Lung (tissue), 12 donors: ENCODE measurements around the gene PARD3B. TPM values are rescaled to one million over a fixed set of nuclear protein-coding genes. Genes with fewer than 3 reads are reported as not detected.

Source experiments
- ATAC-seq: fragments of 200-7000 bp; cut with Tn5 transposase; one replicate; pipeline ENCODE4 v1.9.1; 2020; ENCODE audit warnings: moderate number of reproducible peaks; ENCODE audit not compliant: insufficient read depth, low FRiP score
- DNase-seq, 3 donors: peaks; one replicate each; pipeline ENCODE4 v3.0.0-alpha.2; 2013 to 2017
- H3K27ac ChIP-seq, 2 donors: one replicate each; pipeline ENCODE4 v1.5.1; 2013; ENCODE audit warnings: mild to moderate bottlenecking in 2 of 2, moderate library complexity in 2 of 2, control low read depth in 1 of 2, inconsistent platforms in 1 of 2, low read depth in 1 of 2, low read length in 1 of 2
- H3K27me3 ChIP-seq, 3 donors: one replicate each; pipeline ENCODE4 v1.5.1; 2013; ENCODE audit warnings: low read length in 2 of 3; ENCODE audit not compliant: control insufficient read depth in 3 of 3, insufficient read depth in 3 of 3
- H3K36me3 ChIP-seq, 4 donors: one replicate each; pipeline ENCODE4 v1.5.1; 2013; ENCODE audit warnings: low read length in 4 of 4, mild to moderate bottlenecking in 1 of 4, moderate library complexity in 1 of 4; ENCODE audit not compliant: control insufficient read depth in 4 of 4, insufficient read depth in 4 of 4
- H3K4me1 ChIP-seq, 5 donors: one replicate each; pipeline ENCODE4 v1.5.1; 2013; ENCODE audit warnings: low read length in 5 of 5, mild to moderate bottlenecking in 2 of 5, moderate library complexity in 1 of 5; ENCODE audit not compliant: control insufficient read depth in 5 of 5, insufficient read depth in 5 of 5
- H3K4me3 ChIP-seq: one replicate; pipeline ENCODE4 v1.5.1; 2013; ENCODE audit warnings: mild to moderate bottlenecking, control low read depth, moderate library complexity
- H3K9ac ChIP-seq, 2 donors: one replicate each; pipeline ENCODE4 v1.5.1; 2013; ENCODE audit warnings: low read length in 2 of 2, control low read depth in 1 of 2; ENCODE audit not compliant: insufficient read depth in 1 of 2
- H3K9me3 ChIP-seq, 4 donors: one replicate each; pipeline ENCODE4 v1.5.1; 2013; ENCODE audit warnings: low read length in 3 of 4, mild to moderate bottlenecking in 1 of 4, moderate library complexity in 1 of 4; ENCODE audit not compliant: control insufficient read depth in 4 of 4, insufficient read depth in 3 of 4
- WGBS, 2 donors: extraction: QIAGEN DNeasy Blood & Tissue Kit; methylation state at CpG; one replicate each; pipeline ENCODE4 v1.1.7; 2013; 5-methylcytosine and 5-hydroxymethylcytosine counted together
- polyA plus RNA-seq, 2 donors: library from polyadenylated mRNA; stranded (reverse); fragments of 200-250 nt; gene quantifications; one replicate each; pipeline ENCODE4 v1.2.1, GENCODE V29; 2013
- total RNA-seq, 2 donors: library from RNA; depleted of rRNA in 1 of 2; stranded (reverse); fragments of >200 nt in 1 of 2; gene quantifications; one replicate each; pipeline ENCODE4 v1.2.1, GENCODE V29; 2014 to 2021
- TF ChIP-seq, protein P1 (sequence below): IDR thresholded peaks from 2 replicates; pipeline ENCODE4 v1.5.1; 2012; ENCODE audit warnings: mild to moderate bottlenecking; ENCODE audit errors: control extremely low read depth, extremely low read depth
- donor health status: control.
- donor health status: control.
- donor health status: Bipolar disorder and iron deficiency.
- donor health status: healthy.
- donor health status: DM: yes; HTN: yes; CAD: no.

PARD3B gene
- total and polyA plus RNA-seq, 4 donors: 2.4 to 38.7 (median 17.1) TPM

DNA sequence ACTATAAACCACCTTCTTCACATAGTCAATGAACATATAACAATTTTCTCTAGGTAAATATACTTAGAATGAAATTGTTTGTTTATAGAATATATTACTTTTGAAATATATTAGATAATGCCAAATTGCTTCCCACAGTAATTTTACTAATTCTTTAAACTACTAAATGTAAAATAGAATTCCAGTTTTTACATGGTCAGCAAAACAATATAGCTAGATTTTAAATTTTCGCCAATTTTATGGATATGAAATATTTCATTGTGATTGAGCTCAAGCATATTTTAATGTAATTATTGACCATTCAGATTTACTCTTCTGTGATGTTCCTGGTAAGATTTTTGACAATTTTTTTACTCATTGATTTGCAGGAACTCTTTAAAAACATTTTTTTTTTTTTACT, 444.6 kb downstream of the PARD3B start:
- Histone ChIP-seq H3K27me3 (no peaks in the 10 kb centered on the region), H3K36me3 (no peaks in the 10 kb centered on the region), H3K4me3 (no peak overlapping the region), H3K4me1 (no peaks in the 10 kb centered on the region), H3K9ac (no peak overlapping the region), H3K9me3 (no peaks in the 10 kb centered on the region), H3K27ac (no peak overlapping the region)
- WGBS, 2 donors: 94 to 99% methylated on average over 1 of the region's 1 CpG
- ATAC-seq: no peak
- TF ChIP-seq, protein P1, sequence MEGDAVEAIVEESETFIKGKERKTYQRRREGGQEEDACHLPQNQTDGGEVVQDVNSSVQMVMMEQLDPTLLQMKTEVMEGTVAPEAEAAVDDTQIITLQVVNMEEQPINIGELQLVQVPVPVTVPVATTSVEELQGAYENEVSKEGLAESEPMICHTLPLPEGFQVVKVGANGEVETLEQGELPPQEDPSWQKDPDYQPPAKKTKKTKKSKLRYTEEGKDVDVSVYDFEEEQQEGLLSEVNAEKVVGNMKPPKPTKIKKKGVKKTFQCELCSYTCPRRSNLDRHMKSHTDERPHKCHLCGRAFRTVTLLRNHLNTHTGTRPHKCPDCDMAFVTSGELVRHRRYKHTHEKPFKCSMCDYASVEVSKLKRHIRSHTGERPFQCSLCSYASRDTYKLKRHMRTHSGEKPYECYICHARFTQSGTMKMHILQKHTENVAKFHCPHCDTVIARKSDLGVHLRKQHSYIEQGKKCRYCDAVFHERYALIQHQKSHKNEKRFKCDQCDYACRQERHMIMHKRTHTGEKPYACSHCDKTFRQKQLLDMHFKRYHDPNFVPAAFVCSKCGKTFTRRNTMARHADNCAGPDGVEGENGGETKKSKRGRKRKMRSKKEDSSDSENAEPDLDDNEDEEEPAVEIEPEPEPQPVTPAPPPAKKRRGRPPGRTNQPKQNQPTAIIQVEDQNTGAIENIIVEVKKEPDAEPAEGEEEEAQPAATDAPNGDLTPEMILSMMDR: no peak
- no peak for DNase-seq

DNA sequence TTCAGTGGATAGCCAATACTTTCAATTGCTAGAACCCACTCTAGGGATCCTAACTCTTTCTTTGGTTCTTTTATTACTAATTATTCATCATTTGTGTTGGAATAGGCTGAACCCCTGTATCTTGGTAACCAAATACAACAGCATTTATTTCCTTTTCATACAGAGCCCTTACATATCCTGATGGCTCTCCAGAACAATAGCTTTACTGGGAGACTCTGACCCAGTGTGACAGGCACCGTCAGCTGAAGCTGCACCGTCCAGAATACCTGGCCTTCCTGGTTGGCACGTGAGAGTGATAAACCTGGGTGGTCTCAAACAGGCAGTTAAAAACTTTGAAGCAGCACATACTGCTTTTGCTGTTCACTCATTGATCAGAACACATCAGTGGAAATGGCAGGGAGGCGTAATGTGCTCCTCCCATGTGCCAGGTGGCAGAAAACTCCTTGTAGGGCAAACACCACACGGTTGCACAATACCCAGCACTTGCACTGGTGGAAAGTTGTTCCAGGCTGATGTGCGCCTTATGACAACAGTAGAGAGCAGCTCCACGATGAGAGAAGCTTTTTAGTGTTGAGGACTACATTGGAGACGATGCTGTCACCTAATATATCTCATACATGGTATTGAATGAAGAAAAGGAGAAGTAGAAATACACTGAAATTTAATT, 456.2 kb downstream of the PARD3B start:
- Histone ChIP-seq H3K4me3 (no peak overlapping the region), H3K27ac (no peak overlapping the region), H3K36me3 (no peaks in the 10 kb centered on the region), H3K9ac (no peak overlapping the region), H3K9me3 (no peaks in the 10 kb centered on the region), H3K4me1 (no peaks in the 10 kb centered on the region), H3K27me3 (no peaks in the 10 kb centered on the region)
- no peak for DNase-seq
- ATAC-seq: no peak
- TF ChIP-seq, protein P1: no peak
- WGBS, 2 donors: 85 to 89% methylated on average over 8 of the region's 8 CpGs

DNA sequence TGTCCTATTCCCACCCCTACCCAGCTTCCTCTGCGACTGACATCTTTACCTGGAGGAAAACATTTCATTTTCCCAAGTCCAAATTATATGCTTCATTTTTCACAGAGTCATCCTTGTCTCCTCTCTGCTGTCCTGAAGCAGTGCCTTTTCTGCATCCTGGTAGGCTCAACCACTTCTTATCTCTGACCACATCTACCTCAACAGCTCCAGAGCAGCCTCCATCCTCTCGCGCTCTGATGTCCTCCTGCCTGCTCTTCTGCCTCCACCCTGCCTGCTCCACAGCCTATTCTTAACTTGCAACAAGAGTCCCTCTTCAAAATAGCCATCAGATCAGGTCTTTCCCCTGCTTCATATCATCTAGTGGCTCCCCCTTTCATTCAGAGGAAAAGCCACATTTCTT, 457.1 kb downstream of the PARD3B start:
- DNase-seq: no peak
- TF ChIP-seq, protein P1: no peak
- H3K36me3 ChIP-seq: no peaks in the 10 kb centered on the region
- H3K9ac ChIP-seq: no peak overlapping the region
- no peak overlapping the region for H3K4me3 ChIP-seq
- H3K9me3 ChIP-seq: no peaks in the 10 kb centered on the region
- 69 to 87% methylated on average over 3 of the region's 3 CpGs for WGBS, 2 donors
- no peaks in the 10 kb centered on the region for H3K27me3 ChIP-seq
- no peak for ATAC-seq
- no peaks in the 10 kb centered on the region for H3K4me1 ChIP-seq
- H3K27ac ChIP-seq: no peak overlapping the region

DNA sequence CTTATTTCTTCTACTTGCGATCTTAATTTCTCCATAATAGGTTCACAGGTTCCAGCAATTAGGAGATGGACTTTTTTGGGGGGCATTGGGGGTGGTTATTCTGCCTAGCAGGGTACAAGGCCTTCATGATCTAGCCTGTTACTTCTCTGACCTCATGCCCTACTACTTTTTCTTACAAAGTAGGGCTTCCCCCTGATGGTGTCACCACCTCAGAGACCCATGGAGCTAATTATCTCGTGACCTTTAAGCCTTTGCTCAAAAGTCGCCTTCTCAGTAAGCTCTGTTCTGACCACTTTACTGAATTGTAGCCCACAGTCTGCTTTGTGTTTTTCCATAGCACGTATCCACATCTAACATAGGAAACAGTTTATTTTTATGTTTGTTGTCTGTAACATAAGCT, 458.0 kb downstream of the PARD3B start:
- Histone ChIP-seq H3K36me3 (no peaks in the 10 kb centered on the region), H3K27ac (no peak overlapping the region), H3K9ac (no peak overlapping the region), H3K4me3 (no peak overlapping the region), H3K27me3 (no peaks in the 10 kb centered on the region), H3K4me1 (no peaks in the 10 kb centered on the region), H3K9me3 (no peaks in the 10 kb centered on the region)
- ATAC-seq (no peak), DNase-seq (no peak)
- TF ChIP-seq, protein P1: no peak
- 88 to 89% methylated on average over 4 of the region's 4 CpGs for WGBS, 2 donors
